ENCODE measurements around the gene CD27.

CD27 gene

GRCh38 chr12:6442836-6443235, 1.9 kb upstream of the CD27 start:
- Histone ChIP-seq H3K27me3 (ENCODE audit: insufficient read depth, poor library complexity, severe bottlenecking) (no peaks in the 10 kb centered on the region), H3K27ac (replicated peaks) (no peak overlapping the region), H3K4me3 (replicated peaks; ENCODE audit: insufficient read depth, low read length) (no peak overlapping the region)
- no peak for DNase-seq (ENCODE audit: low read depth in 1 of 2, low spot score in 1 of 2)
- TF ChIP-seq SPI1 (IDR thresholded peaks at IDR 0.05; ENCODE audit: borderline replicate concordance, low read depth), result no peak
- no peak for TF ChIP-seq GABPA (IDR thresholded peaks at IDR 0.05; ENCODE audit: low read depth)
- TF ChIP-seq POLR2AphosphoS5 (IDR thresholded peaks at IDR 0.05; ENCODE audit: low read depth), result no peak
- TF ChIP-seq, protein P1, sequence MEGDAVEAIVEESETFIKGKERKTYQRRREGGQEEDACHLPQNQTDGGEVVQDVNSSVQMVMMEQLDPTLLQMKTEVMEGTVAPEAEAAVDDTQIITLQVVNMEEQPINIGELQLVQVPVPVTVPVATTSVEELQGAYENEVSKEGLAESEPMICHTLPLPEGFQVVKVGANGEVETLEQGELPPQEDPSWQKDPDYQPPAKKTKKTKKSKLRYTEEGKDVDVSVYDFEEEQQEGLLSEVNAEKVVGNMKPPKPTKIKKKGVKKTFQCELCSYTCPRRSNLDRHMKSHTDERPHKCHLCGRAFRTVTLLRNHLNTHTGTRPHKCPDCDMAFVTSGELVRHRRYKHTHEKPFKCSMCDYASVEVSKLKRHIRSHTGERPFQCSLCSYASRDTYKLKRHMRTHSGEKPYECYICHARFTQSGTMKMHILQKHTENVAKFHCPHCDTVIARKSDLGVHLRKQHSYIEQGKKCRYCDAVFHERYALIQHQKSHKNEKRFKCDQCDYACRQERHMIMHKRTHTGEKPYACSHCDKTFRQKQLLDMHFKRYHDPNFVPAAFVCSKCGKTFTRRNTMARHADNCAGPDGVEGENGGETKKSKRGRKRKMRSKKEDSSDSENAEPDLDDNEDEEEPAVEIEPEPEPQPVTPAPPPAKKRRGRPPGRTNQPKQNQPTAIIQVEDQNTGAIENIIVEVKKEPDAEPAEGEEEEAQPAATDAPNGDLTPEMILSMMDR (IDR thresholded peaks at IDR 0.05; ENCODE audit: insufficient read depth, low read length), result no peak
- no peak for TF ChIP-seq REST (IDR thresholded peaks at IDR 0.05; ENCODE audit: insufficient replicate concordance, low read depth)

DNA sequence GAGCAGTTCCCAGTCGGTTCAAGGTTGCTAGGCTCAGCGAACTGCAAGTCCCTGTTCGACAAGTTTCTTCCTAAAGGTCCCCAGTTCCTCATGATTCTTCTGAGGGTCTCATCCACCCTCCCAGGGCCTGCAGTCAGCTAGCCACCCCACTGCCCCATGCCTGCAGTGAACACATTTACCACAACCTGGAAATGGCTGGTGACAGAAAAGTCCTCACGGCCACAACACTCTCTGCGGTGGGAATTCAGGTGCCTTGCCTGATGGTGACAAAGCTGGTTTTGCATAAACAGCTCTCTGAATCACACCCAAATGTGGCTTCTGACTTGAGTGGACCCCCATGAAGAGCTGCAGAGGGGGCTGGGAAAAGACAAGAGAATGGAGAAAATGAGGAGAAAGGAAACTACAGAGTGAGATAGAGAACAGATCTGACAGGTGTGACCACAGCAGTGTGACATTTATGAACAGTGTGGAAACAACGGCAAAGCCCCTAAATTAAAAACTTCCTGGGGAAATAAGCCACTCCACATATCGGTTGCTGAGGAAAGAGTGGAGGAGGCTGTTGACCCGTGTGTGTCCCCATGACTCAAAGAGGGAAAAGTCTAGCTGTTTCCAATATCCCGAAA, 1.3 kb upstream of the CD27 start:
- DNase-seq (ENCODE audit: low read depth in 1 of 2, low spot score in 1 of 2), result no peak
- TF ChIP-seq POLR2AphosphoS5 (IDR thresholded peaks at IDR 0.05; ENCODE audit: low read depth), result no peak
- no peak for TF ChIP-seq REST (IDR thresholded peaks at IDR 0.05; ENCODE audit: insufficient replicate concordance, low read depth)
- TF ChIP-seq, protein P1 (IDR thresholded peaks at IDR 0.05; ENCODE audit: insufficient read depth, low read length), result no peak
- TF ChIP-seq GABPA (IDR thresholded peaks at IDR 0.05; ENCODE audit: low read depth), result no peak
- no peak for TF ChIP-seq SPI1 (IDR thresholded peaks at IDR 0.05; ENCODE audit: borderline replicate concordance, low read depth)
- no peaks in the 10 kb centered on the region for H3K27me3 ChIP-seq (ENCODE audit: insufficient read depth, poor library complexity, severe bottlenecking)
- H3K4me3 ChIP-seq (replicated peaks; ENCODE audit: insufficient read depth, low read length), result no peak overlapping the region
- H3K27ac ChIP-seq (replicated peaks), result no peak overlapping the region

- TF ChIP-seq POLR2AphosphoS5 (IDR thresholded peaks at IDR 0.05; ENCODE audit: low read depth) (no peak), REST (IDR thresholded peaks at IDR 0.05; ENCODE audit: insufficient replicate concordance, low read depth) (no peak), GABPA (IDR thresholded peaks at IDR 0.05; ENCODE audit: low read depth) (no peak), SPI1 (IDR thresholded peaks at IDR 0.05; ENCODE audit: borderline replicate concordance, low read depth) (no peak)
- TF ChIP-seq, protein P1 (IDR thresholded peaks at IDR 0.05; ENCODE audit: insufficient read depth, low read length), result no peak
- Histone ChIP-seq H3K27me3 (ENCODE audit: insufficient read depth, poor library complexity, severe bottlenecking) (no peaks in the 10 kb centered on the region), H3K27ac (replicated peaks) (no peak overlapping the region), H3K4me3 (replicated peaks; ENCODE audit: insufficient read depth, low read length) (no peak overlapping the region)
- no peak for DNase-seq (ENCODE audit: low read depth in 1 of 2, low spot score in 1 of 2)
These were observed 724 bp upstream of the CD27 start for GRCh38 chr12:6444031-6444430.

Measured in HL-60 (cell line).